OCI-LY7 (cell line): ENCODE measurements around the gene ARPC2. TPM values are rescaled to one million over a fixed set of nuclear protein-coding genes. Genes with fewer than 3 reads are reported as not detected.

ENCODE experiments used
- BruUV-seq: library from RNA; stranded (reverse); fragments of 400-500 nt; replicated peaks from 2 replicates; lab custom pipeline; 2021; lab: Mats Ljungman, UMichigan
- CTCF ChIA-PET: fragments of 300-600 bp; sonication (Branson Sonifier 250); formaldehyde crosslinking; loops from one replicate; lab custom pipeline; 2022; ENCODE audit warnings: antibody characterized with exemption; ENCODE audit not compliant: unreplicated experiment; lab: Charles Lee
- POLR2A ChIA-PET: fragments of 300-600 bp; sonication (Branson Sonifier 250); formaldehyde crosslinking; loops from one replicate; lab custom pipeline; 2022; ENCODE audit warnings: antibody characterized with exemption; lab: Charles Lee
- DNase-seq: peaks from one replicate; pipeline ENCODE4 v3.0.0-alpha.2; 2015; ENCODE audit warnings: low spot score
- H2AFZ ChIP-seq: fragments of 200-600 bp; sonication (generic), shearing (Covaris generic); 2 replicates; pipeline ENCODE4 v1.6.1; 2014; ENCODE audit warnings: mild to moderate bottlenecking, antibody characterized with exemption, low read length, moderate library complexity
- H3K27ac ChIP-seq: fragments of 200-600 bp; sonication (generic); 2 replicates; pipeline ENCODE4 v1.5.1; 2014; ENCODE audit warnings: mixed run types, low read depth, mild to moderate bottlenecking, moderate library complexity, low read length, inconsistent platforms; ENCODE audit not compliant: poor library complexity, severe bottlenecking
- H3K36me3 ChIP-seq: fragments of 200-600 bp; sonication (generic); 2 replicates; pipeline ENCODE4 v1.6.1; 2014; ENCODE audit warnings: mild to moderate bottlenecking, antibody characterized with exemption, low read length, moderate library complexity, mixed read lengths; ENCODE audit not compliant: insufficient read depth
- H3K4me1 ChIP-seq: fragments of 200-600 bp; sonication (generic); 2 replicates; pipeline ENCODE4 v1.5.1; 2014; ENCODE audit warnings: mild to moderate bottlenecking, low read length; ENCODE audit not compliant: insufficient read depth, poor library complexity, severe bottlenecking
- H3K4me2 ChIP-seq: fragments of 200-600 bp; sonication (generic); 2 replicates; pipeline ENCODE4 v1.6.1; 2014; ENCODE audit warnings: mild to moderate bottlenecking, low read length
- H3K4me3 ChIP-seq: fragments of 200-600 bp; sonication (generic); 2 replicates; pipeline ENCODE4 v1.5.1; 2014; ENCODE audit warnings: mild to moderate bottlenecking, low read depth, low read length; ENCODE audit not compliant: poor library complexity, severe bottlenecking
- H3K79me2 ChIP-seq: fragments of 200-600 bp; sonication (generic); 2 replicates; pipeline ENCODE4 v1.6.1; 2016; ENCODE audit warnings: low read depth, mild to moderate bottlenecking, low read length, moderate library complexity, mixed read lengths; ENCODE audit not compliant: insufficient read depth
- H3K9me2 ChIP-seq: fragments of 200-600 bp; sonication (generic); 2 replicates; pipeline ENCODE4 v1.6.1; 2016; ENCODE audit warnings: mild to moderate bottlenecking, low read length, mixed read lengths; ENCODE audit not compliant: insufficient read depth
- H3K9me3 ChIP-seq: fragments of 200-600 bp; sonication (generic); 2 replicates; pipeline ENCODE4 v1.6.1; 2014; ENCODE audit warnings: mild to moderate bottlenecking, mixed run types, low read length, mixed read lengths
- H4K20me1 ChIP-seq: fragments of 200-600 bp; sonication (generic); 2 replicates; pipeline ENCODE4 v1.6.1; 2014; ENCODE audit warnings: mild to moderate bottlenecking, antibody characterized with exemption, low read length, moderate library complexity, mixed read lengths; ENCODE audit not compliant: insufficient read depth
- CTCF ChIP-seq: fragments of 200-600 bp; sonication (generic); conservative IDR thresholded peaks from 2 replicates; pipeline ENCODE4 v1.5.1; 2014; ENCODE audit warnings: mild to moderate bottlenecking, antibody characterized with exemption, low read length, moderate library complexity, mixed read lengths
- EZH2phosphoT487 ChIP-seq: fragments of 200-600 bp; sonication (generic); IDR thresholded peaks from 2 replicates; pipeline ENCODE4 v1.6.1; 2018; ENCODE audit warnings: low read depth, borderline replicate concordance, mild to moderate bottlenecking, mixed run types, antibody characterized with exemption, low read length, moderate library complexity, mixed read lengths
- intact Hi-C: fragments of 100-400 bp; cut with micrococcal nuclease; formaldehyde crosslinking; loops from one replicate; pipeline ENCODE4 v1.10.0; 2022; ENCODE audit not compliant: unreplicated experiment
- total RNA-seq, 2 experiments: library from RNA; depleted of rRNA in 1 of 2; stranded (reverse); fragments of >200 nt in 1 of 2; shearing (Covaris generic) in 1 of 2; gene quantifications; 2 replicates each; pipeline ENCODE4 v1.2.3, GENCODE V29; 2014 to 2022

ARPC2 gene
- total RNA-seq, 2 experiments from 2014 or later = 264 to 545 TPM

GRCh38 chr2:218291318-218292047 is 74.5 kb downstream of the ARPC2 start:
- peak overlapping the region; percentile 91 for H3K27ac ChIP-seq
- peaks cover 41% of the 10 kb centered on the region for H3K79me2 ChIP-seq
- peak overlapping the region; percentile 89 for H3K4me3 ChIP-seq
- H4K20me1 ChIP-seq = no peaks in the 10 kb centered on the region
- peak overlapping the region; percentile 94 for H3K4me2 ChIP-seq
- H3K4me1 ChIP-seq = peaks cover 74% of the 10 kb centered on the region
- intact Hi-C loops = loop anchor here (1.0 to 5.0 kb wide), 5 partner anchors 19 to 176 kb away; partner anchors contain the start of gene CTDSP1
- CTCF ChIA-PET = interaction anchor here (1.1 to 3.3 kb wide), 5 partner anchors 9 to 65 kb away, joined by 3 to 17 read pairs (median 11); partner anchors contain the start of gene CATIP
- BruUV-seq = no TSS peak
- H3K36me3 ChIP-seq = no peaks in the 10 kb centered on the region
- no peaks in the 10 kb centered on the region for H3K9me2 ChIP-seq
- H2AFZ ChIP-seq = peak overlapping the region; percentile 74; the same call in 1 of the 2 replicates
- no peaks in the 10 kb centered on the region for H3K9me3 ChIP-seq
- TF ChIP-seq EZH2phosphoT487 (no peak), CTCF (no peak; the same call in 1 of the 2 replicates)
- DNase-seq = peak; percentile 41
- POLR2A ChIA-PET = interaction anchor here (0.8 to 2.7 kb wide), 15 partner anchors 11 to 113 kb away, joined by 3 to 24 read pairs (median 5); partner anchors contain the start of genes AAMP, CATIP, CTDSP1 and PNKD

GRCh38 chr2:218292048-218293014 is 75.3 kb downstream of the ARPC2 start, which contains the start of gene TMBIM1:
TMBIM1 (minus strand) TSS chr2:218292503; CDS start chr2:218282141, 10,362 bp downstream.
- H2AFZ ChIP-seq = peak within 1 kb of the TSS; percentile 74; the same call in 1 of the 2 replicates
- peak within 1 kb of the TSS; percentile 94 for H3K4me2 ChIP-seq
- ChIA-PET POLR2A (interaction anchor here (0.5 to 2.6 kb wide), 9 partner anchors 14 to 108 kb away, joined by 3 to 24 read pairs (median 4); partner anchors contain the start of genes AAMP, CTDSP1 and PNKD), CTCF (interaction anchor here (1.0 to 3.3 kb wide), 3 partner anchors 20 to 72 kb away, joined by 5 to 17 read pairs (median 14); partner anchors contain the start of gene CATIP)
- no peaks in the 10 kb centered on the region for H3K36me3 ChIP-seq
- peak within 1 kb of the TSS; percentile 89 for H3K4me3 ChIP-seq
- peak; percentile 86 for DNase-seq
- H3K4me1 ChIP-seq = peaks cover 66% of the 10 kb centered on the region
- no TSS peak for BruUV-seq
- intact Hi-C loops = loop anchor here (1.0 to 5.0 kb wide), 2 partner anchors 104 to 175 kb away; no protein-coding TSS in a partner anchor
- H3K9me3 ChIP-seq = no peaks in the 10 kb centered on the region
- TF ChIP-seq EZH2phosphoT487 (no peak), CTCF (peak; percentile 93)
- no peaks in the 10 kb centered on the region for H3K9me2 ChIP-seq
- peaks cover 35% of the 10 kb centered on the region for H3K79me2 ChIP-seq
- H3K27ac ChIP-seq = peak within 1 kb of the TSS; percentile 91
- no peaks in the 10 kb centered on the region for H4K20me1 ChIP-seq
